NCI-H1930 (cell line): ENCODE data around the gene NRXN3.
A peak's percentile ranks its signal among the peaks of the same experiment; 100 is the strongest.
"Not testable (repeated sequence)": the region's sequence is repeated elsewhere in the genome, so short reads cannot be mapped to it uniquely, and the experiment has no call there.

Experiments used
- DNase-seq, 2 experiments: peaks; one replicate each; lab custom pipeline; 2025; lab: John Stamatoyannopoulos, UW

NRXN3 gene

DNA sequence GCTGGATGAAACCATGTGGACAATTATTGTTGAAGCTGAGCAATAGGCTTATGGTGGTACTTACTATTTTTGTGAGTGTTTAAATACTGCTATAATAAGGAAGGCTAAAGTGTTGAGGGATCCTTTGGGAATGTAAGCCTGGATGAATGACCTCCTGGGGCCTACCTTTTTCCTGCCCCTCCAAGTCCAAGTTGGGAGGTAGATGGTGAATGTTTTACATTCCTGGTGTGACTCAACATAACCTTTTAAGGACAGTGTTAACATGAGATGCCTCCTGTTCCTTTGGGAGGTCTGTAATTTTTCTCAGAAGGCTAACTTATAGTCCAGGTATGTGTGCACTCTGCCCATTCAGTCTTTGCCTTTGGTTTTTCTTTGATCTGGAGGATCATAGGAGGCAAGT is 315.9 kb downstream of the NRXN3 start:
- DNase-seq, result no peak

- DNase-seq, result no peak
Observed at GRCh38 chr14:78486621-78487020, 316.4 kb downstream of the NRXN3 start.

DNA sequence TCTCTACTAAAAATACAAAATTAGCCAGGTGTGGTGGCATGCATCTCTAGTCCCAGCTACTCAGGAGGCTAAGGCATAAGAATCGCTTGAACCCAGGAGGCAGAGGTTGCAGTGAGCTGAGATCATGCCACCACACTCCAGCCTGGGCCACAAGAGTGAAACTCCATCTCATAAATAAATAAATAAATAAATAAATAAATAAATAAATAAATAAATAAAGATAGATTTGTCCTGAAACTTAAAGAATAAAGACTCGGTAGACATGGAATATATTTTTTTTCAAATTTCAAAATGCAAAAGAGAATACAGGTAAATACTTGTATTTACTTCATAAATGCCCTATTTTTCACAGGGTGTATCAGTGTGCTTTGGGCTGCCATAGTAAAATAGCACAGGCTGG is 317.4 kb downstream of the NRXN3 start:
- not testable (repeated sequence) for DNase-seq

DNA sequence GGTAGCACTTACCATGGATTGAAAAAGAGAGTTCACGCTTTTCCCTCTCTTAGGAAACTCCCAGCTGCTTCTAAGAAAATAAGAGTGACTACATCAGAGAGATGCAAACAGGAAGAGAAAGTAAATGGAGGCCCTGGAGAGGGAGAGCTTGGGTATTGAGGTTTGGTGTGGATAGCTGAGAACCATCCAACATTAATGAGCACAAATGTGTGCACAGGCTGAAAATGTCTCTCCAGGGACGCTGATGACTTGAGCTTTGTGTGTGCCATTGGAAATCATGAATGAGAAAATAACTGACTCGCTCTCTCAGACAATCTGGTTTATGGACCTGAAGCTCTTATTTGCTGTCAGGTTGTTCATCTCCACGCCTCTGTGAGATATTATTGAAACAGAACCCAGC is 318.8 kb downstream of the NRXN3 start:
- DNase-seq, result peak; percentile 87 to 93

GRCh38 chr14:78491048-78491447 is 320.9 kb downstream of the NRXN3 start:
- DNase-seq, result no peak

DNA sequence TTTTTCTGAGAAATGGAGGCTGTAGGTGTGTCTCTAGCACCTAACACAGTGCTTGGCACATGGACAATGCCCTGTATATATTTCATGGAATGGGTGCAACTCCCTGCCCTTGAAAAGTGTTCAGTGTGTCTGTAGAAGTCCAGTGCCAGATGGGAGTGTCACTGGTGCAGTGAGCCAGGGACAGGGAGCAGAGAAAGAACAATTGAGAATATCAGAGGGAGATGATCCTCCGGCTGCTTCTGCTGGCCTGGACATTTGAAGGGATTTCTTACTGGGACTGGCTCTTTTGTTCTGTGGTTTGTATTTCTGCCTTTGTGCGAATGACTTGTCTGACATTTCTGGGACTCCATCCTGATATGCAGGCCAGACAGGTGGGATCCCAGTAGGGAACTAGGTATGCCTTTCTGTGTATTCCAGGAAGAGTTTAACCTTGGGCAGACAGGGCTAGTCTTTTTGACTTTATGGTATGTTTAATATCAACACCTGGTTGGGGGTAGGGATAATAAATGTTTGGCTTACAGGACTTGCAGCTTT is 328.0 kb downstream of the NRXN3 start:
- no peak for DNase-seq

GRCh38 chr14:78501909-78502308 is 331.7 kb downstream of the NRXN3 start:
- no peak for DNase-seq

DNA sequence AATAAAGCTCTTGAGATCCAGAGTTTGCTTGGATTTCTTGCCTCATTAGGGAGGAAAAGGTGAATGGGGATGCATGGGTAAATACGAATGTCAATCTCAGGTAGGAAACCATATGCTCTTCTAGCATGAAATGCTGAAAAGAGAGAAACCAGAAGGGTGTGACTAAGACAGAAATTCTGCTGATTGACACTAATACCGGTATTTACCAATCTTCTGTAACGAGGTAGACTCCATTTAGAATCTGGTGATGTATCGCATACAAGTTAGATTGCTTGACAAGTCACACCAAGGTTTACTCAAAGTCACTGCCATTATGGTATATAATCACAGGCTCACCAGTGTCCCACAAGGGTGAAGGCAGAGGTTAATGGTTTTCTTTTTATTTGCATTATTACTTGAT is 337.9 kb downstream of the NRXN3 start:
- no peak for DNase-seq

GRCh38 chr14:78509516-78509915 is 339.3 kb downstream of the NRXN3 start:
- no peak for DNase-seq

- no peak for DNase-seq
Observed at GRCh38 chr14:78512021-78512420, 341.8 kb downstream of the NRXN3 start.

DNA sequence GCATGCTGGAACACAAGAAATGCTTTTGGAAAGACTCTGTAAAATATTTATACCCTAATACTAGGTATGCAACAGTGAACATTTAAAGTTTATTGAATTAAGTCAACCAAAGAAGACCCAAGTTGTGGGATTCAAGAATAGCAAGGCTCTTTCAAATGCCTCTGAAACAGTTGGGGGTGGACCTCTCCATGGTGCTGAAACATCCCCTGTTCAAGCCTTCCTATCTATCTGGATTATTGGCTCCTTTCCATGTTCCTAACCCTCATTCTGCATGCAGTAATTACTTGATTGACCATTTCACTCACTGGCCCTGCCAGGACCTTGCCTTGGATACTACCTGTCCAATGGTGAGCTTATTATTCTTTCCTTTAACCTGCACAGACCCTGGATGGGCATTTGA is 349.7 kb downstream of the NRXN3 start:
- no peak for DNase-seq

DNA sequence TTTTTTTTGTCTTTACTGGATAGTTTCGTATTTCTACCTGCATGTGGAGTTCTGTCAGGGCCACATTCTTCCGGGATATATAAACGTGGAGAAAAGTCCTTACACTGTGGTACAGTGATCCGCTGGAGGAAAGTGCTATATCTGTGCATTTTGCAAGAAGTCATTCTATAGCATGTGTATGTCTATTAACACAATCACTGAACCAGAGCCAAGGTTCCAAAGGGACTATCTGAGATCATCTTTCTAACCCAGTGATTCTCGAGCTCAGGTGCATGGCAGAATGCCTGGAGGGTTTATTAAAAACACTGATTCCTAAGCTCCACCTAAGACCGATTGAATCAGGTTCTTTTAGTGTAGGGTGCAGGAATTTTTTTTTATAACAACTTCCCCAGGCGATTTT is 354.0 kb downstream of the NRXN3 start:
- no peak for DNase-seq

DNA sequence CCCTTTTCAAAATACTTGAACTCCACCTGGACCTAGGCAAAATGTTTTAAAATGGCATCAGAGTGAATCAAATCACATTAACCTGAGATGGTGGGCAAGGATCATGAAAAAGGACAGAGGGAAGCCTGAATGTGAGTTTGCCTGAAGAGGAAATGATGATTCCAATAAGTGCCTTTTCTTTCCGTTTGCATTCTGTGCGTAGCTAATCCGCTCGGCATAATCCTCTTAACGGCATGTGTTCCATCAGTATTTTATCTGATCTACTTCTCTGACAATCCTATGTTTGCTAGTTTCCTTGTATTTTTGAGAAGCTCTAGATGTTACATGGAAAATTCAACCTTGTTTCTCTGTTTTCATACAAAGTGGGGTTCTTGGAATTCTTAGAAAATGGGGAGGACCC is 354.6 kb downstream of the NRXN3 start:
- DNase-seq, result no peak

DNA sequence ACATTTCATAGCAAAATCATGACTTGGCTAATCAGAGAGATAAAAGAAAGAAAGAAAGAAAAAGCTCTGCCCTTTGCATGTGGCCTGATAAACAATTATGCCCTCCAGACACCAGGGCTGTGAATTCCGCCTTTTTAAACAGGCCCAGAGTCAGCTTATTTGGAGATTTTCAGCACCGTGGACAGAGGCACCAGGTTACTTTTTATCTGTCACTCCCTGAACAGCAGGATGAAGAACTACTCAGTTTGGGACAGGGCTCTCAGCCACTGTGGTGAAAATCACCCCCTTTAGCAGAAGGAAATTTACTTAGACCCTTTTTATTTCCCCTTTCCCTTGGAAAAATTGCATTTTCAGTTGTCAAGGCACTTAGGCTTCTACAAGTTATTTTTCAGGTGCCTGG is 359.9 kb downstream of the NRXN3 start:
- no peak for DNase-seq

DNA sequence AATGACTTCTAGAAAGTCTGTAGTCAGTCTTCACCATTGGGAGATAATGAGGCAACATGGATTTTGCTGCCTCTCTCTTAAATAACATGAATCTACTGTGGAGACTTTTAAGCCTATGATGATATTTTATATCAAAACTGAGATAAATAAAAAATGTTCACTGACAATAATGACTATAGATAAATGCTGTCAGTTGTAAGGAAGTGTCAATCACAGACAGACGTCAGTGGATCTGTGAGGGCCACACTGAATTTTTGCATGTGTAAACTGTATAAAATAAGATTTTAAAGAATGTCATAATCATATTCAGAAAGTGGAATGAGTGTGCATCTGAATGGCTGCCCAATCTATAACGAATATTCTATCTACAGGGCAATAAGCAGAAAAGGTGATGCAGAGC is 364.0 kb downstream of the NRXN3 start:
- DNase-seq, result no peak

DNA sequence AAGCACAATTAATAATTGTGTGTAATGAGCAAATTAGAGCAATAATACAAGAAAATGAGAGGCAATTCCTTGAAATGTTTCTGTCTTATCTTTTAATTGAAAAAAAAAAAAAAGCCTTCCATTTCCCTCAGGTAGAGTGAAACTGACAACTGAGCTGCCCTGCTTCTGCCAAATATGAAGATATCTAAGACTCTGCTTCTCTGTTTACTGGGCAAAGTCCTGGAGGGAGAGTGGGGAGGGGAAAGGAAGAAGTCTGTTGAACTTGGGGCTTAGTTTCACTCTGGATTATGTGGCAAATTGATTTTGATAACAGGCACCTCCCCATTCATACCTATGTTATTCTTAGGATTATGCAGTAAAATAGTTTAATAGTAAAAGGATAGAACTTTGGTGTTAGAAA is 364.9 kb downstream of the NRXN3 start:
- no peak for DNase-seq

DNA sequence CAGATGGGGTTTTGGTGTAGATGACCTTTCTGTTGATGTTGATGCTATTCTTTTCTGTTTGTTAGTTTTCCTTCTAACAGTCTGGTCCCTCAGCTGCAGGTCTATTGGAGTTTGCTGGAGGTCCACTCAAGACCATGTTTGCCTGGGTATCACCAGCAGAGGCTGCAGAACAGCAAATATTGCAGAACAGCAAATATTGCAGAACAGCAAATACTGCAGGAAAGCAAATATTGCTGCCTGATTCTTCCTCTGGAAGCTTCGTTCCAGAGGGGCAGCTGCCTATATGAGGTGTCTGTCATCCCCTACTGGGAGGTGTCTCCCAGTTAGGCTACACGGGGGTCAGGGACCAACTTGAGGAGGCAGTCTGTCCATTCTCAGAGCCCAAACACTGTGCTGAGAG is 371.6 kb downstream of the NRXN3 start:
- DNase-seq, result not testable (repeated sequence)

GRCh38 chr14:78543433-78543832 is 373.3 kb downstream of the NRXN3 start:
- DNase-seq, result no peak

DNA sequence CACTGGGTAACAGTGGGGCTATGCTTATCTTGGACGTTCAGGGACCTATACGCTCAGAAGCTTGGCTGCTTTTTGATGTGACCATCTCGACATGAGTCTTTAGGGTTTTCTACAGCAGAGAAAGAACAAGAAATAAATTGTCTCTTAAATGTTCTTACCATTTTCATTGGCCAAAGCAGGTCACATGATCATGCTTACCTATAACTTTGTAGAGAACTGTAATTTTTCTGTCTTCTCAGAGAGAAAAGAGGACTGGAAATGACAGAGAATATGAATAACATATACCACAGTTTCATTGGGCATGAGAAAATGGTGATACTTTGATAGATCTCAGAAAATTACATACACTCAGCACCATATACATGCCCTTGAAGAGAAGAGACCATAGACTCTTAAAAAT is 390.9 kb downstream of the NRXN3 start:
- DNase-seq, result no peak

GRCh38 chr14:78566026-78566858 is 396.1 kb downstream of the NRXN3 start:
- DNase-seq, result peak; percentile 80 to 85

DNA sequence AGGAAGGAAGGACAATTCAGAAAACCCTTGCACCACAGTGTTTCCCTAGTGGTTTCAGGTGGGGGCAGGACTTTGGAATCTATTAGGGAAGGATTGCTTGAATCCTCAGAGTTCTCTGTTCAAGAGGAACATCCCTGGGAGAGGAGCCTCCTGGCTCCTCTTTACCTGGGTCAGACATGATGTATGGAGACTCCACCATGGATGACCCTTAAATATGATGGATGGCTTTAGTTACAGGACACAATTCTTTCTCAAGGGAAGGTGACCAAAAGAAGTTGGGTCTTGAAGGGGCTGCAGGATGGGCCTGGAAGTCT is 396.6 kb downstream of the NRXN3 start:
- DNase-seq, result no peak

DNA sequence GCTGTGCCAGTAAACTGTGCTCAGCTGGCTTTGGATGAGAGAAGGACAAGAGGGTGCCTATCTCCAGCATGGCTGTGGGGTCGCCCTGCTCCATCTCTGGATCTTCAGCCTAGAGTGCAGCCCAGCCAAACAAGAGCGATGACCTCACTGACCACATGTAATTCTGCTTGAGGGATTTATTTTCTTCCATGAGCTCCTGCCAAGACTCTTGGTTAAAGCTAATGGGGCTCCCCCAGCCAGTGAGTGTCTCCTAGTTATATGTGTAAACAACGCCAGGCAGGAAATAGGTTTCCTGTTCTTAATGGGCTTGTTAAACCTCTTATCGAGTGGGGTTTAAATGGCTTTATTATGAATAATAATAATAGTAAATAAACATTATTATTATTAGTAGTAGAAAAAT is 397.2 kb downstream of the NRXN3 start:
- no peak for DNase-seq

DNA sequence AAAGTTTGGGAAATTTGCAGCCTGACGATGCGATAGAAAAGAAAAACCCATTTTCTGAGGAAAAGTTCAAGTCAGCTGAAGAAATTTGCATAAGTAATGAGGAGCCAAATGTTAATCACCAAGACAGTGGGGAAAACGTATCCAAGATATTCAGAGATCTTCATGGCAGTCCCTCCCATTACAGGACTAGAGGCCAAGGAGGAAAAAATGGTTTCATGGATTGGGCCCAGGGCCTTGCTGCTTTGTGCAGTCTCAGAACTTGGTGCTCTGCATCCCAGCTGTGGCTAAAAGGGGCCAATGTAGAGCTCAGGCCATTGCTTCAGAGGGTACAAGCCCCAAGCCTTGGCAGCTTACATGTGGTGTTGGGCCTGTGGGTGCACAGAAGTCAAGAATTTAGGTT is 403.6 kb downstream of the NRXN3 start:
- not testable (repeated sequence) for DNase-seq
